A673 (cell line): Measurements from ENCODE around the gene ZFYVE28. TPM values are rescaled to one million over a fixed set of nuclear protein-coding genes. Genes with fewer than 3 reads are reported as not detected.
A peak's percentile ranks its signal among the peaks of the same experiment; 100 is the strongest.

ENCODE experiments used
- BruUV-seq: library from RNA; stranded (reverse); fragments of 400-500 nt; replicated peaks from 2 replicates; lab custom pipeline; 2021; lab: Mats Ljungman, UMichigan
- CTCF ChIA-PET: fragments of 300-600 bp; sonication (Branson Sonifier 250); formaldehyde crosslinking; loops from one replicate; lab custom pipeline; 2022; ENCODE audit warnings: antibody characterized with exemption; lab: Charles Lee
- POLR2A ChIA-PET: fragments of 300-600 bp; sonication (Branson Sonifier 250); formaldehyde crosslinking; loops from one replicate; lab custom pipeline; 2022; ENCODE audit warnings: antibody characterized with exemption; ENCODE audit not compliant: low non-redundant PET; lab: Charles Lee
- DNase-seq: peaks from one replicate; pipeline ENCODE4 v3.0.0-alpha.2; 2015; ENCODE audit warnings: low spot score
- H3K27ac ChIP-seq: fragments of 200-600 bp; sonication (generic); 2 replicates; pipeline ENCODE4 v1.5.1; 2016; ENCODE audit warnings: mixed run types, low read depth, mild to moderate bottlenecking, mixed read lengths, antibody characterized with exemption, low read length; ENCODE audit not compliant: poor library complexity, severe bottlenecking
- H3K27me3 ChIP-seq: fragments of 200-600 bp; sonication (generic); replicated peaks from 2 replicates; pipeline ENCODE4 v1.6.1; 2017; ENCODE audit warnings: mixed run types, low read depth, mild to moderate bottlenecking, mixed read lengths, antibody characterized with exemption, low read length; ENCODE audit not compliant: insufficient read depth, poor library complexity
- H3K36me3 ChIP-seq: fragments of 200-600 bp; sonication (generic); 2 replicates; pipeline ENCODE4 v1.6.1; 2016; ENCODE audit warnings: mixed run types, mild to moderate bottlenecking, mixed read lengths, antibody characterized with exemption, low read length; ENCODE audit not compliant: insufficient read depth, poor library complexity, severe bottlenecking
- H3K4me1 ChIP-seq: fragments of 200-600 bp; sonication (generic); 2 replicates; pipeline ENCODE4 v1.6.1; 2017; ENCODE audit warnings: mixed run types, mild to moderate bottlenecking, mixed read lengths, antibody characterized with exemption, low read length; ENCODE audit not compliant: insufficient read depth, poor library complexity, severe bottlenecking
- H3K4me3 ChIP-seq: fragments of 200-600 bp; sonication (generic); 2 replicates; pipeline ENCODE4 v1.5.1; 2016; ENCODE audit warnings: low read depth, mixed run types, mild to moderate bottlenecking, mixed read lengths, low read length; ENCODE audit not compliant: poor library complexity, severe bottlenecking
- H3K9me3 ChIP-seq: fragments of 200-600 bp; sonication (generic); 2 replicates; pipeline ENCODE4 v1.6.1; 2016; ENCODE audit warnings: mixed run types, low read depth, mild to moderate bottlenecking, mixed read lengths, antibody characterized with exemption, low read length; ENCODE audit not compliant: poor library complexity, severe bottlenecking
- EZH2 ChIP-seq: fragments of 200-600 bp; sonication (generic); IDR thresholded peaks from 2 replicates; pipeline ENCODE4 v1.6.1; 2017; ENCODE audit warnings: borderline replicate concordance, low read depth, mild to moderate bottlenecking, mixed read lengths, antibody characterized with exemption, low read length; ENCODE audit not compliant: poor library complexity, severe bottlenecking
- intact Hi-C: fragments of 100-400 bp; cut with micrococcal nuclease; formaldehyde crosslinking; loops from one replicate; pipeline ENCODE4 v1.10.0; 2022; ENCODE audit not compliant: unreplicated experiment
- total RNA-seq: library from RNA; stranded (reverse); gene quantifications from 2 replicates; pipeline ENCODE4 v1.2.3, GENCODE V29; 2021
- TF ChIP-seq, protein P1 (sequence below): fragments of 300-800, 200-600 bp; sonication (generic); conservative IDR thresholded peaks from 2 replicates; pipeline ENCODE4 v1.5.1; 2017; ENCODE audit warnings: low read depth, mild to moderate bottlenecking, antibody characterized with exemption, low read length, moderate library complexity, mixed read lengths

The ZFYVE28 gene
- total RNA-seq, 1 experiment from 2014 or later = 8.6 TPM

GRCh38 chr4:2418650-2419571, 466 bp upstream of the ZFYVE28 start, which contains the start of gene CFAP99:
Gene CFAP99, plus strand, starts transcription at chr4:2418955.
- intact Hi-C loops = loop anchor here (5.0 to 10.0 kb wide), 2 partner anchors 154 to 177 kb away; partner anchors contain the start of genes HAUS3, MXD4 and POLN

GRCh38 chr4:2417226-2417764, 1.1 kb downstream of the ZFYVE28 start:
- H3K9me3 ChIP-seq = no peaks in the 10 kb centered on the region
- no peak for TF ChIP-seq EZH2
- TF ChIP-seq, protein P1, sequence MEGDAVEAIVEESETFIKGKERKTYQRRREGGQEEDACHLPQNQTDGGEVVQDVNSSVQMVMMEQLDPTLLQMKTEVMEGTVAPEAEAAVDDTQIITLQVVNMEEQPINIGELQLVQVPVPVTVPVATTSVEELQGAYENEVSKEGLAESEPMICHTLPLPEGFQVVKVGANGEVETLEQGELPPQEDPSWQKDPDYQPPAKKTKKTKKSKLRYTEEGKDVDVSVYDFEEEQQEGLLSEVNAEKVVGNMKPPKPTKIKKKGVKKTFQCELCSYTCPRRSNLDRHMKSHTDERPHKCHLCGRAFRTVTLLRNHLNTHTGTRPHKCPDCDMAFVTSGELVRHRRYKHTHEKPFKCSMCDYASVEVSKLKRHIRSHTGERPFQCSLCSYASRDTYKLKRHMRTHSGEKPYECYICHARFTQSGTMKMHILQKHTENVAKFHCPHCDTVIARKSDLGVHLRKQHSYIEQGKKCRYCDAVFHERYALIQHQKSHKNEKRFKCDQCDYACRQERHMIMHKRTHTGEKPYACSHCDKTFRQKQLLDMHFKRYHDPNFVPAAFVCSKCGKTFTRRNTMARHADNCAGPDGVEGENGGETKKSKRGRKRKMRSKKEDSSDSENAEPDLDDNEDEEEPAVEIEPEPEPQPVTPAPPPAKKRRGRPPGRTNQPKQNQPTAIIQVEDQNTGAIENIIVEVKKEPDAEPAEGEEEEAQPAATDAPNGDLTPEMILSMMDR = no peak
- H3K27ac ChIP-seq = no peak overlapping the region
- peaks cover 25% of the 10 kb centered on the region for H3K27me3 ChIP-seq
- no peak for DNase-seq
- POLR2A ChIA-PET = no interaction called here
- intact Hi-C loops = loop anchor here (5.0 to 10.0 kb wide), 2 partner anchors 152 to 175 kb away; partner anchors contain the start of genes HAUS3, MXD4 and POLN
- H3K4me3 ChIP-seq = peak overlapping the region; percentile 59
- H3K36me3 ChIP-seq = no peaks in the 10 kb centered on the region
- no TSS peak for BruUV-seq
- CTCF ChIA-PET = no interaction called here
- peaks cover 34% of the 10 kb centered on the region for H3K4me1 ChIP-seq

More at GRCh38 chr4:2418650-2419571, 466 bp upstream of the ZFYVE28 start, which contains the start of gene CFAP99:
- ChIA-PET CTCF (interaction anchor here (0.7 kb wide), 1 partner anchor 691 kb away, joined by 4 read pairs; no protein-coding TSS in a partner anchor), POLR2A (no interaction called here)
- H3K9me3 ChIP-seq = no peaks in the 10 kb centered on the region
- no peaks in the 10 kb centered on the region for H3K36me3 ChIP-seq
- DNase-seq = peak; percentile 98
- no peak within 1 kb of the TSS for H3K27ac ChIP-seq
- BruUV-seq = no TSS peak
- H3K4me1 ChIP-seq = peaks cover 18% of the 10 kb centered on the region
- TF ChIP-seq, protein P1 = 0 out of 2 replicates have a peak, but pooled peaks have one; percentile 6
- no peak for TF ChIP-seq EZH2
- peaks cover 25% of the 10 kb centered on the region for H3K27me3 ChIP-seq
- peak within 1 kb of the TSS; percentile 59 for H3K4me3 ChIP-seq

GRCh38 chr4:2416564-2417225, 1.8 kb downstream of the ZFYVE28 start:
- ChIA-PET POLR2A (interaction anchor here (0.7 kb wide), 1 partner anchor 706 kb away, joined by 4 read pairs; no protein-coding TSS in a partner anchor), CTCF (no interaction called here)
- peak overlapping the region; percentile 59 for H3K4me3 ChIP-seq
- H3K27me3 ChIP-seq = peaks cover 25% of the 10 kb centered on the region
- H3K27ac ChIP-seq = no peak overlapping the region
- BruUV-seq = no TSS peak
- no peak for DNase-seq
- H3K4me1 ChIP-seq = peaks cover 34% of the 10 kb centered on the region
- H3K36me3 ChIP-seq = no peaks in the 10 kb centered on the region
- no peaks in the 10 kb centered on the region for H3K9me3 ChIP-seq
- intact Hi-C loops = loop anchor here (5.0 to 10.0 kb wide), 2 partner anchors 152 to 174 kb away; partner anchors contain the start of genes HAUS3, MXD4 and POLN
- TF ChIP-seq, protein P1 = no peak
- TF ChIP-seq EZH2 = no peak
